OCI-LY7 (cell line): ENCODE measurements around the gene WT1. TPM values are rescaled to one million over a fixed set of nuclear protein-coding genes. Genes with fewer than 3 reads are reported as not detected.

Experiments
- Bru-seq: library from RNA; stranded (reverse); fragments of 400-500 nt; gene quantifications from one replicate; lab custom pipeline; 2021; lab: Mats Ljungman, UMichigan
- BruChase-seq, 2 experiments: library from RNA; stranded (reverse); fragments of 400-500 nt; gene quantifications; one replicate each; lab custom pipeline; 2021; lab: Mats Ljungman, UMichigan
- BruUV-seq: library from RNA; stranded (reverse); fragments of 400-500 nt; replicated peaks from 2 replicates; lab custom pipeline; 2021; lab: Mats Ljungman, UMichigan
- CTCF ChIA-PET: fragments of 300-600 bp; sonication (Branson Sonifier 250); formaldehyde crosslinking; loops from one replicate; lab custom pipeline; 2022; ENCODE audit warnings: antibody characterized with exemption; ENCODE audit not compliant: unreplicated experiment; lab: Charles Lee
- POLR2A ChIA-PET: fragments of 300-600 bp; sonication (Branson Sonifier 250); formaldehyde crosslinking; loops from one replicate; lab custom pipeline; 2022; ENCODE audit warnings: antibody characterized with exemption; lab: Charles Lee
- DNase-seq: peaks from one replicate; pipeline ENCODE4 v3.0.0-alpha.2; 2015; ENCODE audit warnings: low spot score
- H2AFZ ChIP-seq: fragments of 200-600 bp; sonication (generic), shearing (Covaris generic); 2 replicates; pipeline ENCODE4 v1.6.1; 2014; ENCODE audit warnings: mild to moderate bottlenecking, antibody characterized with exemption, low read length, moderate library complexity
- H3K27ac ChIP-seq: fragments of 200-600 bp; sonication (generic); 2 replicates; pipeline ENCODE4 v1.5.1; 2014; ENCODE audit warnings: mixed run types, low read depth, mild to moderate bottlenecking, moderate library complexity, low read length, inconsistent platforms; ENCODE audit not compliant: poor library complexity, severe bottlenecking
- H3K36me3 ChIP-seq: fragments of 200-600 bp; sonication (generic); 2 replicates; pipeline ENCODE4 v1.6.1; 2014; ENCODE audit warnings: mild to moderate bottlenecking, antibody characterized with exemption, low read length, moderate library complexity, mixed read lengths; ENCODE audit not compliant: insufficient read depth
- H3K4me1 ChIP-seq: fragments of 200-600 bp; sonication (generic); 2 replicates; pipeline ENCODE4 v1.5.1; 2014; ENCODE audit warnings: mild to moderate bottlenecking, low read length; ENCODE audit not compliant: insufficient read depth, poor library complexity, severe bottlenecking
- H3K4me2 ChIP-seq: fragments of 200-600 bp; sonication (generic); 2 replicates; pipeline ENCODE4 v1.6.1; 2014; ENCODE audit warnings: mild to moderate bottlenecking, low read length
- H3K4me3 ChIP-seq: fragments of 200-600 bp; sonication (generic); 2 replicates; pipeline ENCODE4 v1.5.1; 2014; ENCODE audit warnings: mild to moderate bottlenecking, low read depth, low read length; ENCODE audit not compliant: poor library complexity, severe bottlenecking
- H3K79me2 ChIP-seq: fragments of 200-600 bp; sonication (generic); 2 replicates; pipeline ENCODE4 v1.6.1; 2016; ENCODE audit warnings: low read depth, mild to moderate bottlenecking, low read length, moderate library complexity, mixed read lengths; ENCODE audit not compliant: insufficient read depth
- H3K9me2 ChIP-seq: fragments of 200-600 bp; sonication (generic); 2 replicates; pipeline ENCODE4 v1.6.1; 2016; ENCODE audit warnings: mild to moderate bottlenecking, low read length, mixed read lengths; ENCODE audit not compliant: insufficient read depth
- H3K9me3 ChIP-seq: fragments of 200-600 bp; sonication (generic); 2 replicates; pipeline ENCODE4 v1.6.1; 2014; ENCODE audit warnings: mild to moderate bottlenecking, mixed run types, low read length, mixed read lengths
- H4K20me1 ChIP-seq: fragments of 200-600 bp; sonication (generic); 2 replicates; pipeline ENCODE4 v1.6.1; 2014; ENCODE audit warnings: mild to moderate bottlenecking, antibody characterized with exemption, low read length, moderate library complexity, mixed read lengths; ENCODE audit not compliant: insufficient read depth
- EZH2phosphoT487 ChIP-seq: fragments of 200-600 bp; sonication (generic); IDR thresholded peaks from 2 replicates; pipeline ENCODE4 v1.6.1; 2018; ENCODE audit warnings: low read depth, borderline replicate concordance, mild to moderate bottlenecking, mixed run types, antibody characterized with exemption, low read length, moderate library complexity, mixed read lengths
- intact Hi-C: fragments of 100-400 bp; cut with micrococcal nuclease; formaldehyde crosslinking; loops from one replicate; pipeline ENCODE4 v1.10.0; 2022; ENCODE audit not compliant: unreplicated experiment
- long read RNA-seq: library from polyadenylated mRNA; stranded (forward); transcript quantifications from one replicate; pipeline ENCODE4 v2.0.0, GENCODE V29; 2022
- total RNA-seq, 2 experiments: library from RNA; depleted of rRNA in 1 of 2; stranded (reverse); fragments of >200 nt in 1 of 2; shearing (Covaris generic) in 1 of 2; gene quantifications; 2 replicates each; pipeline ENCODE4 v1.2.3, GENCODE V29; 2014 to 2022
- TF ChIP-seq, protein P1 (sequence below): fragments of 200-600 bp; sonication (generic); conservative IDR thresholded peaks from 2 replicates; pipeline ENCODE4 v1.5.1; 2014; ENCODE audit warnings: mild to moderate bottlenecking, antibody characterized with exemption, low read length, moderate library complexity, mixed read lengths

Gene WT1
- total RNA-seq (2014; rRNA removed; shearing (Covaris generic)) (not detected in 2 replicates), total RNA-seq (2022) (not detected in 2 replicates), Bru-seq, nascent RNA (percentile 3 among the genes with signal in this experiment), BruChase-seq, experiment 1, labeled RNA remaining after a 6-hour chase (not detected), BruChase-seq, experiment 2, labeled RNA remaining after a 2-hour chase (not detected)
- long read RNA-seq = 0 reads

DNA sequence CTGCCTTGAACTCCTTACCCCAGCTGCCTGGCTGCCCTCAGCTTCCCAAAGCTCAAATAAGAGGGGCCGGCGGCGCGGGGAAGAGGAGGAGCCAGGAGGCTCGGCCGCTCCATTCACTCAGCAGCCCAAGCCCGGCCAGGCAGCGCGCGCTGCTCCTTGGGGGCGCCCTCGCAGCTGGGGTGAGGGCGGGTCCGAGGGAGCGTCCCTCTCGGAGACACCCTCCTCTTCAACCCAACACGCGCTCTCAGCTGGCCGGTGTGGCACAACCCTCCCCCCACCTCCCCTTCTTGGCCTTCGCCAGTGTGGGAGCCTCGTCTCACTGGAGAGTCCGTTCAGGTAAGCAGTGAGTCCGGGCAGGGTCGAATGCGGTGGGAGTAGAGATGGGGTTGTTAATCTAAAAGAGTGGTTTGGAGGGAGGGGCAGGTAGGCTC, at the start of gene WT1:
TSS of gene WT1 (minus strand) at position 29 of the 431 bp plus-strand sequence.
- Histone ChIP-seq H3K4me3 (no peak within 1 kb of the TSS), H4K20me1 (no peaks in the 10 kb centered on the region), H3K36me3 (no peaks in the 10 kb centered on the region), H3K4me2 (no peak within 1 kb of the TSS), H3K27ac (no peak within 1 kb of the TSS), H3K4me1 (no peaks in the 10 kb centered on the region), H2AFZ (no peak within 1 kb of the TSS), H3K9me3 (no peaks in the 10 kb centered on the region), H3K79me2 (no peaks in the 10 kb centered on the region), H3K9me2 (no peaks in the 10 kb centered on the region)
- TF ChIP-seq, protein P1, sequence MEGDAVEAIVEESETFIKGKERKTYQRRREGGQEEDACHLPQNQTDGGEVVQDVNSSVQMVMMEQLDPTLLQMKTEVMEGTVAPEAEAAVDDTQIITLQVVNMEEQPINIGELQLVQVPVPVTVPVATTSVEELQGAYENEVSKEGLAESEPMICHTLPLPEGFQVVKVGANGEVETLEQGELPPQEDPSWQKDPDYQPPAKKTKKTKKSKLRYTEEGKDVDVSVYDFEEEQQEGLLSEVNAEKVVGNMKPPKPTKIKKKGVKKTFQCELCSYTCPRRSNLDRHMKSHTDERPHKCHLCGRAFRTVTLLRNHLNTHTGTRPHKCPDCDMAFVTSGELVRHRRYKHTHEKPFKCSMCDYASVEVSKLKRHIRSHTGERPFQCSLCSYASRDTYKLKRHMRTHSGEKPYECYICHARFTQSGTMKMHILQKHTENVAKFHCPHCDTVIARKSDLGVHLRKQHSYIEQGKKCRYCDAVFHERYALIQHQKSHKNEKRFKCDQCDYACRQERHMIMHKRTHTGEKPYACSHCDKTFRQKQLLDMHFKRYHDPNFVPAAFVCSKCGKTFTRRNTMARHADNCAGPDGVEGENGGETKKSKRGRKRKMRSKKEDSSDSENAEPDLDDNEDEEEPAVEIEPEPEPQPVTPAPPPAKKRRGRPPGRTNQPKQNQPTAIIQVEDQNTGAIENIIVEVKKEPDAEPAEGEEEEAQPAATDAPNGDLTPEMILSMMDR = no peak
- TF ChIP-seq EZH2phosphoT487 = no peak
- intact Hi-C loops = no loop called here
- DNase-seq = no peak
- ChIA-PET CTCF (no interaction called here), POLR2A (no interaction called here)
- BruUV-seq = no TSS peak

DNA sequence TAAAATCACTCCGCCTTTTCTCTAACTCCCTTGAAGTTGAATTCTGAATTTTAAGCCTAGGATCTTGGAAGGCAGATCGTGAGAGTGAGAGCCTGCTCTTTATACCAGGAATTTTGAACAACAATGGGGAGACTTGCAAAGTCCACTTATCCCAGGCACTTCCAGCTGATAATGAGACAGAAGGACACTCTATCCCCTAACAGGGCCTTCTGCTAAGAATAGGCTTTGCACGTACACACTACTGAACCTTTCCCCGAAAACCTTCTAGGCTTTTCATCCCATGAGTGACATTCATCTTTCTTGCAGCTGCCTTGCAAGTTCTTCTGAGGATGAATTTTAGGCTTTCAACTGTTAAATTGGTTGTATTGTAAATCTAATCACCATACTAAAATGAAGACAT, 44.0 kb upstream of the WT1 start:
- Histone ChIP-seq H3K79me2 (no peaks in the 10 kb centered on the region), H3K4me1 (no peaks in the 10 kb centered on the region), H2AFZ (no peak overlapping the region), H3K27ac (no peak overlapping the region), H3K4me3 (no peak overlapping the region), H3K36me3 (no peaks in the 10 kb centered on the region), H3K9me2 (no peaks in the 10 kb centered on the region), H4K20me1 (no peaks in the 10 kb centered on the region), H3K9me3 (no peaks in the 10 kb centered on the region), H3K4me2 (no peak overlapping the region)
- ChIA-PET CTCF (no interaction called here), POLR2A (no interaction called here)
- TF ChIP-seq, protein P1 = no peak
- TF ChIP-seq EZH2phosphoT487 = no peak
- no TSS peak for BruUV-seq
- intact Hi-C loops = no loop called here
- no peak for DNase-seq

DNA sequence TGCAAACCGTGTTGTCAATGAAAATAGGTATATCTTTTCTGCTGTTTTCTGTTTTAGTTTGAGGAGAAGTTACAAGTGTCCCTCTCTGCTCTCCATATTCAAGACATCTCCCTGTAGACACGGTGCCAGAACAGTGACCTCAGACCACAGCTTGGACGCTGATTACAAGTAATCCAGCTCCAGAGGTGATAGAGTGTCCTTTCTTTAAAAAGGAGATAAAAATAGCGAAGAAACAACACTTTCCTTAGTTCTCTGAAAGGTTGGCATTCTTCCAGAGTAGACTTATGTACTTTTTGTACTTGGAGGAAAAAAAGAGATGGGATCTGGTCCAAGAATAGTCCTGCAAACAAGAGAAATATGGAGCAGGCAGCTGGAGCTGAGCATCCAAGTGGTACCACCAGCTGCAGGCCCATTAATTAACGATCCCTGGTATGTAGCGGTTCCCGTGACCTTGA, 43.0 kb upstream of the WT1 start:
- no peaks in the 10 kb centered on the region for H3K9me3 ChIP-seq
- H3K9me2 ChIP-seq = no peaks in the 10 kb centered on the region
- no peak for DNase-seq
- H2AFZ ChIP-seq = no peak overlapping the region
- no peaks in the 10 kb centered on the region for H3K4me1 ChIP-seq
- H3K36me3 ChIP-seq = no peaks in the 10 kb centered on the region
- H3K4me3 ChIP-seq = no peak overlapping the region
- CTCF ChIA-PET = no interaction called here
- POLR2A ChIA-PET = interaction anchor here (0.5 kb wide), 1 partner anchor 689 kb away, joined by 3 read pairs; no protein-coding TSS in a partner anchor
- no TSS peak for BruUV-seq
- H4K20me1 ChIP-seq = no peaks in the 10 kb centered on the region
- TF ChIP-seq, protein P1 = no peak
- no peak for TF ChIP-seq EZH2phosphoT487
- intact Hi-C loops = no loop called here
- H3K79me2 ChIP-seq = no peaks in the 10 kb centered on the region
- no peak overlapping the region for H3K27ac ChIP-seq
- no peak overlapping the region for H3K4me2 ChIP-seq
